KMS-11 (cell line): ENCODE measurements around the gene ANKRA2.

Experiments used
- H2AFZ ChIP-seq: fragments of 200-600 bp; sonication (generic); 2 replicates; pipeline ENCODE4 v1.6.1; 2016; ENCODE audit warnings: antibody characterized with exemption, mixed run types, low read depth
- H3K27ac ChIP-seq: fragments of 200-600 bp; sonication (generic); 2 replicates; pipeline ENCODE4 v1.6.1; 2016; ENCODE audit warnings: mild to moderate bottlenecking, mixed run types
- H3K27me3 ChIP-seq: fragments of 200-600 bp; sonication (generic); 2 replicates; pipeline ENCODE4 v1.6.1; 2017; ENCODE audit warnings: mild to moderate bottlenecking, low read depth, mixed run types, moderate library complexity; ENCODE audit not compliant: insufficient read depth
- H3K36me3 ChIP-seq: fragments of 200-600 bp; sonication (generic); 2 replicates; pipeline ENCODE4 v1.6.1; 2017; ENCODE audit warnings: mild to moderate bottlenecking, mixed run types; ENCODE audit not compliant: insufficient read depth
- H3K4me1 ChIP-seq: fragments of 200-600 bp; sonication (generic); 2 replicates; pipeline ENCODE4 v1.6.1; 2016; ENCODE audit warnings: mild to moderate bottlenecking, low read depth, mixed run types; ENCODE audit not compliant: poor library complexity, severe bottlenecking
- H3K4me2 ChIP-seq: fragments of 200-600 bp; sonication (generic); 2 replicates; pipeline ENCODE4 v1.7.0; 2016; ENCODE audit warnings: mild to moderate bottlenecking, mixed run types
- H3K4me3 ChIP-seq: fragments of 200-600 bp; sonication (generic); IDR thresholded peaks from 2 replicates; pipeline ENCODE4 v1.6.1; 2017; ENCODE audit warnings: low read depth, low read length, mixed read lengths; ENCODE audit not compliant: insufficient read depth
- H3K79me2 ChIP-seq: fragments of 200-600 bp; sonication (generic); 2 replicates; pipeline ENCODE4 v1.6.1; 2016; ENCODE audit warnings: low read depth, mixed run types; ENCODE audit not compliant: insufficient read depth
- H3K9ac ChIP-seq: fragments of 200-600 bp; sonication (generic); 2 replicates; pipeline ENCODE4 v1.6.1; 2016; ENCODE audit warnings: mild to moderate bottlenecking, mixed run types
- H4K20me1 ChIP-seq: fragments of 200-600 bp; sonication (generic); 2 replicates; pipeline ENCODE4 v1.6.1; 2016; ENCODE audit warnings: mild to moderate bottlenecking, mixed run types; ENCODE audit not compliant: insufficient read depth
- CTCF ChIP-seq: fragments of 200-600 bp; sonication (generic); conservative IDR thresholded peaks from 2 replicates; pipeline ENCODE4 v1.6.1; 2017; ENCODE audit warnings: low read depth, mild to moderate bottlenecking, antibody characterized with exemption, low read length, moderate library complexity, mixed read lengths

Gene ANKRA2

GRCh38 chr5:73531356-73531755 is 34.1 kb downstream of the ANKRA2 start:
- H3K4me2 ChIP-seq, result no peak overlapping the region
- H4K20me1 ChIP-seq, result no peaks in the 10 kb centered on the region
- H3K4me1 ChIP-seq, result no peaks in the 10 kb centered on the region
- H3K9ac ChIP-seq, result no peak overlapping the region
- H3K4me3 ChIP-seq, result no peak overlapping the region
- no peaks in the 10 kb centered on the region for H3K79me2 ChIP-seq
- TF ChIP-seq CTCF, result no peak
- H2AFZ ChIP-seq, result no peak overlapping the region
- no peaks in the 10 kb centered on the region for H3K36me3 ChIP-seq
- no peak overlapping the region for H3K27ac ChIP-seq
- H3K27me3 ChIP-seq, result no peaks in the 10 kb centered on the region

- no peaks in the 10 kb centered on the region for H4K20me1 ChIP-seq
- no peaks in the 10 kb centered on the region for H3K36me3 ChIP-seq
- H3K9ac ChIP-seq, result no peak overlapping the region
- no peak for TF ChIP-seq CTCF
- no peak overlapping the region for H3K4me3 ChIP-seq
- no peak overlapping the region for H3K4me2 ChIP-seq
- H3K27me3 ChIP-seq, result no peaks in the 10 kb centered on the region
- H3K4me1 ChIP-seq, result no peaks in the 10 kb centered on the region
- no peak overlapping the region for H2AFZ ChIP-seq
- no peak overlapping the region for H3K27ac ChIP-seq
- H3K79me2 ChIP-seq, result no peaks in the 10 kb centered on the region
Observed at GRCh38 chr5:73529081-73529480, 36.4 kb downstream of the ANKRA2 start.

GRCh38 chr5:73528248-73528647 is 37.2 kb downstream of the ANKRA2 start:
- Histone ChIP-seq H3K27ac (no peak overlapping the region), H3K36me3 (no peaks in the 10 kb centered on the region), H3K27me3 (no peaks in the 10 kb centered on the region), H3K4me3 (no peak overlapping the region), H3K79me2 (no peaks in the 10 kb centered on the region), H2AFZ (no peak overlapping the region), H3K9ac (no peak overlapping the region), H3K4me1 (no peaks in the 10 kb centered on the region), H3K4me2 (no peak overlapping the region), H4K20me1 (no peaks in the 10 kb centered on the region)
- no peak for TF ChIP-seq CTCF

- Histone ChIP-seq H2AFZ (no peak overlapping the region), H3K79me2 (no peaks in the 10 kb centered on the region), H3K27ac (no peak overlapping the region), H3K4me1 (no peaks in the 10 kb centered on the region), H4K20me1 (no peaks in the 10 kb centered on the region), H3K36me3 (no peaks in the 10 kb centered on the region), H3K4me3 (no peak overlapping the region), H3K27me3 (no peaks in the 10 kb centered on the region), H3K9ac (no peak overlapping the region), H3K4me2 (no peak overlapping the region)
- no peak for TF ChIP-seq CTCF
Observed at GRCh38 chr5:73525606-73526203, 39.7 kb downstream of the ANKRA2 start.
